Right lobe of liver (tissue), 4 donors: Measurements from ENCODE around the gene CORO7.

Experiments
- POLR2A ChIP-seq: fragments of 450-650 bp; IDR thresholded peaks from one replicate; pipeline ENCODE4 v1.6.1; 2017; ENCODE audit warnings: antibody characterized with exemption, mild to moderate bottlenecking
- TF ChIP-seq, protein P1 (sequence below), 4 donors: fragments of 200-600 bp in 3 of 4; fragments of 450-650 bp in 1 of 4; IDR thresholded peaks; one replicate each; pipeline versions ENCODE4 v1.5.1 to v1.8.0; 2016 to 2022; ENCODE audit warnings: antibody characterized with exemption in 4 of 4, mild to moderate bottlenecking in 2 of 4
- donor health status: DM: no; HTN: no; CAD: no.
- donor health status: DM: no; HTN: no; CAD: no.
- donor health status: DM: no; HTN: yes; CAD: no.

GRCh38 chr16:4391631-4392381 lies 24.6 kb downstream of the CORO7 start:
- TF ChIP-seq, protein P1, sequence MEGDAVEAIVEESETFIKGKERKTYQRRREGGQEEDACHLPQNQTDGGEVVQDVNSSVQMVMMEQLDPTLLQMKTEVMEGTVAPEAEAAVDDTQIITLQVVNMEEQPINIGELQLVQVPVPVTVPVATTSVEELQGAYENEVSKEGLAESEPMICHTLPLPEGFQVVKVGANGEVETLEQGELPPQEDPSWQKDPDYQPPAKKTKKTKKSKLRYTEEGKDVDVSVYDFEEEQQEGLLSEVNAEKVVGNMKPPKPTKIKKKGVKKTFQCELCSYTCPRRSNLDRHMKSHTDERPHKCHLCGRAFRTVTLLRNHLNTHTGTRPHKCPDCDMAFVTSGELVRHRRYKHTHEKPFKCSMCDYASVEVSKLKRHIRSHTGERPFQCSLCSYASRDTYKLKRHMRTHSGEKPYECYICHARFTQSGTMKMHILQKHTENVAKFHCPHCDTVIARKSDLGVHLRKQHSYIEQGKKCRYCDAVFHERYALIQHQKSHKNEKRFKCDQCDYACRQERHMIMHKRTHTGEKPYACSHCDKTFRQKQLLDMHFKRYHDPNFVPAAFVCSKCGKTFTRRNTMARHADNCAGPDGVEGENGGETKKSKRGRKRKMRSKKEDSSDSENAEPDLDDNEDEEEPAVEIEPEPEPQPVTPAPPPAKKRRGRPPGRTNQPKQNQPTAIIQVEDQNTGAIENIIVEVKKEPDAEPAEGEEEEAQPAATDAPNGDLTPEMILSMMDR (IDR thresholded peaks at IDR 0.05) = no peak
- TF ChIP-seq POLR2A = no peak
